ENCODE results near the gene CD109. TPM values are rescaled to one million over a fixed set of nuclear protein-coding genes. Genes with fewer than 3 reads are reported as not detected.

CD109 gene
- total and polyA plus RNA-seq, 11 donors: 1.9 to 30.5 (median 10.7) TPM

- Histone ChIP-seq H3K27ac (no peak overlapping the region), H3K4me1 (peaks cover 0 to 11% (median 8%) of the 10 kb centered on the region in 12 donors), H3K9me3 (peaks cover 0 to 9% (median 0%) of the 10 kb centered on the region in 12 donors), H3K27me3 (no peaks in the 10 kb centered on the region), H3K36me3 (peaks cover 0 to 28% (median 7%) of the 10 kb centered on the region in 9 donors), H3K4me3 (no peak overlapping the region)
- 83 to 89% (median 85%) methylated on average over 1 of the region's 1 CpG for WGBS, 4 donors
- no peak for ATAC-seq
- intact Hi-C loops (cut with DNase I): no loop called here
- no peak for DNase-seq
- TF ChIP-seq POLR2A (IDR thresholded peaks at IDR 0.05) (no peak), CTCF (IDR thresholded peaks at IDR 0.05) (no peak)
Observed at GRCh38 chr6:73769976-73770375, 74.0 kb downstream of the CD109 start.

GRCh38 chr6:73774311-73774774 is 78.3 kb downstream of the CD109 start:
- Histone ChIP-seq H3K27ac (peak overlapping the region in 8 of 12 donors; percentile 11 to 60 (median 40)), H3K27me3 (no peaks in the 10 kb centered on the region), H3K9me3 (peaks cover 0 to 9% (median 0%) of the 10 kb centered on the region in 12 donors), H3K36me3 (peaks cover 0 to 4% (median 0%) of the 10 kb centered on the region in 9 donors), H3K4me1 (peaks cover 0 to 23% (median 8%) of the 10 kb centered on the region in 12 donors), H3K4me3 (no peak overlapping the region)
- intact Hi-C loops (cut with DNase I): no loop called here
- TF ChIP-seq POLR2A (IDR thresholded peaks at IDR 0.05): no peak
- TF ChIP-seq CTCF (IDR thresholded peaks at IDR 0.05): no peak
- DNase-seq (peak in 4 of 5 donors; percentile 57 to 68 (median 65)), ATAC-seq (peak; percentile 94 to 98 (median 97))
- 0 to 16% (median 7%) methylated on average over 1 of the region's 1 CpG for WGBS, 4 donors

GRCh38 chr6:73779943-73780342 is 83.9 kb downstream of the CD109 start:
- DNase-seq (no peak), ATAC-seq (no peak)
- intact Hi-C loops (cut with DNase I): no loop called here
- Histone ChIP-seq H3K4me3 (no peak overlapping the region), H3K4me1 (peaks cover 0 to 21% (median 2%) of the 10 kb centered on the region in 12 donors), H3K36me3 (peaks cover 0 to 12% (median 3%) of the 10 kb centered on the region in 9 donors), H3K27ac (no peak overlapping the region), H3K9me3 (no peaks in the 10 kb centered on the region), H3K27me3 (no peaks in the 10 kb centered on the region)
- no peak for TF ChIP-seq POLR2A (IDR thresholded peaks at IDR 0.05)
- TF ChIP-seq CTCF (IDR thresholded peaks at IDR 0.05): no peak

GRCh38 chr6:73782911-73783310 is 86.9 kb downstream of the CD109 start:
- intact Hi-C loops (cut with DNase I): no loop called here
- H3K4me1 ChIP-seq: peaks cover 0 to 15% (median 0%) of the 10 kb centered on the region in 12 donors
- no peak overlapping the region for H3K27ac ChIP-seq
- WGBS, 4 donors: 40 to 62% (median 45%) methylated on average over 1 of the region's 1 CpG
- DNase-seq: no peak
- H3K36me3 ChIP-seq: peaks cover 0 to 28% (median 14%) of the 10 kb centered on the region in 9 donors
- H3K27me3 ChIP-seq: no peaks in the 10 kb centered on the region
- H3K9me3 ChIP-seq: no peaks in the 10 kb centered on the region
- no peak for TF ChIP-seq CTCF (IDR thresholded peaks at IDR 0.05)
- TF ChIP-seq POLR2A (IDR thresholded peaks at IDR 0.05): no peak
- ATAC-seq: no peak
- no peak overlapping the region for H3K4me3 ChIP-seq
